ENCODE data around the gene INPP4A. TPM values are rescaled to one million over a fixed set of nuclear protein-coding genes. Genes with fewer than 3 reads are reported as not detected.

The INPP4A gene
- total and polyA plus RNA-seq, 9 of the 15 experiments (the other 6 are each of a cell fraction or from before 2014, with no cell fraction given), result 1.8 to 15.7 (median 8.3) TPM

DNA sequence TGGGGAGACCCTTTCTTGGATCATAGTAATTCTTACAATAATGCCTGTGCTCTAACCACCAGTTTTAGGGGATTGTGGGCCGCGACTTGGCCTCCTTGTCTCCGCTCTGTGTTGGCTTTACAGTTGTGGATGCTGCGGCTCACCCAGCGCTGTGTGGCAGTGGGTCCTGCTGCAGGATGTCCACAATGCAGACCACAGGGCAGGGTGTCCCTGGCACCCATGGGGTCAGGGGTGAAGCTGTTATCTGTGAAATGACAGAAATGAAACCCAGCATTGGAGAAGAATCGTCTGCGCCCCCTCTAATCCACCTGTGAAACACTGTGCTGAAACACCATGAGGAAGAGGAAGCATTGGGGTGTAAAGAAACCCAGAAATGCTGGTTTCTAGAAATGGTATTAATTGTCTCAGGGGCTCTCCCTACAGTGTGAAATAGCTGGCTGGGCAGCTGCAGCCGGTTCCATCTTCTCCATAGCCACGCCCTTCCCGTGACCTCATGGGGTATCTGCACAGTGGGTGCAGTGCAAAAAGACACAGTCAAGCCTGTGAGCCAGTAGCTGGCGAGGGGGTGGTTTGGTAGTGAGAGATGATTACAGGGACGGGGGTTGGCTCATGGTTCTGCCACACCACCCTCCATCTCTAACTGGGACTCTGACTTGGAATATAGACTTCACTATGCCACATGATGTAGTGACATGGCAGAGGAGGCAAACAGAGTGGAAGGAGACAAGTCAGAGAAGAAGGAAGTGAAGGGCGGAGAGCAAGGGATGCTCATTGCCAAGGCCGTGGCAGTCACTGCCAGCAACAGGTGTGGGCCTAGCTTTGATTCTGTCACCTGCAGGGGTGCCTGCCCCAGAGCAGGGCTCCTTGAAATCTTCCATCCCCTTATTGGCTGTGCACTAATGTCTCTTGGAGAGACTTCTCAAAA lies 16.2 kb downstream of the INPP4A start:
- Histone ChIP-seq H3K4me1 (replicated peaks in 1 of 2; ENCODE audit: control insufficient read depth in 2 of 2, insufficient read depth in 2 of 2, low read length in 2 of 2) (peaks cover 33 to 39% of the 10 kb centered on the region in 2 experiments), H3K4me3 (no peak overlapping the region), H2AFZ (ENCODE audit: low read depth, low read length) (no peak overlapping the region), H3K79me2 (ENCODE audit: control insufficient read depth, insufficient read depth, low read length) (peaks cover 23% of the 10 kb centered on the region; the same call in 2 of the 3 replicates), H3K9me3 (replicated peaks; ENCODE audit: control insufficient read depth, insufficient read depth, low read depth, low read length) (no peaks in the 10 kb centered on the region), H3K9me1 (ENCODE audit: control insufficient read depth, insufficient read depth, low read length) (peaks cover 4% of the 10 kb centered on the region), H4K20me1 (replicated peaks; ENCODE audit: control insufficient read depth, insufficient read depth, low read length) (0 out of 2 replicates have a peak, but pooled peaks cover 11% of the 10 kb centered on the region), H3K4me2 (ENCODE audit: insufficient read depth, low read length) (no peak overlapping the region), H3K9ac (ENCODE audit: insufficient read depth in 1 of 2, low read depth in 2 of 2, low read length in 2 of 2) (peak overlapping the region in 1 of 2 experiments; percentile 75; a peak in 1 of 4 replicates), H3K36me3 (ENCODE audit: control insufficient read depth, insufficient read depth, low read length) (peaks cover 9% of the 10 kb centered on the region; the same call in 2 of the 3 replicates), H3K27me3 (ENCODE audit: control insufficient read depth in 2 of 2, insufficient read depth in 2 of 2, low read length in 2 of 2) (no peaks in the 10 kb centered on the region), H3K27ac (ENCODE audit: extremely low read depth, low read depth, low read length) (no peak overlapping the region)
- intact Hi-C loops (cut with micrococcal nuclease), result no loop called here
- ATAC-seq (no peak), FAIRE-seq (no peak), DNase-seq (ENCODE audit: extremely low read depth in 1 of 4, low spot score in 3 of 4) (no peak)
- in situ Hi-C loops (cut with MboI), result no loop called here
- POLR2A ChIA-PET, result interaction anchor here (1.1 to 1.2 kb wide), 3 partner anchors 10 to 53 kb away, joined by 3 to 7 read pairs (median 5); no protein-coding TSS in a partner anchor
- 73% methylated on average over 12 of the region's 14 CpGs for WGBS (ENCODE audit: insufficient coverage, low coverage, missing lambda C conversion rate)
- CTCF ChIA-PET (ENCODE audit: low intra/inter-chr PET ratio), result no interaction called here
- no peak for TF ChIP-seq MAFG (tag; conservative IDR thresholded peaks at IDR 0.05)
- TF ChIP-seq, protein P1, sequence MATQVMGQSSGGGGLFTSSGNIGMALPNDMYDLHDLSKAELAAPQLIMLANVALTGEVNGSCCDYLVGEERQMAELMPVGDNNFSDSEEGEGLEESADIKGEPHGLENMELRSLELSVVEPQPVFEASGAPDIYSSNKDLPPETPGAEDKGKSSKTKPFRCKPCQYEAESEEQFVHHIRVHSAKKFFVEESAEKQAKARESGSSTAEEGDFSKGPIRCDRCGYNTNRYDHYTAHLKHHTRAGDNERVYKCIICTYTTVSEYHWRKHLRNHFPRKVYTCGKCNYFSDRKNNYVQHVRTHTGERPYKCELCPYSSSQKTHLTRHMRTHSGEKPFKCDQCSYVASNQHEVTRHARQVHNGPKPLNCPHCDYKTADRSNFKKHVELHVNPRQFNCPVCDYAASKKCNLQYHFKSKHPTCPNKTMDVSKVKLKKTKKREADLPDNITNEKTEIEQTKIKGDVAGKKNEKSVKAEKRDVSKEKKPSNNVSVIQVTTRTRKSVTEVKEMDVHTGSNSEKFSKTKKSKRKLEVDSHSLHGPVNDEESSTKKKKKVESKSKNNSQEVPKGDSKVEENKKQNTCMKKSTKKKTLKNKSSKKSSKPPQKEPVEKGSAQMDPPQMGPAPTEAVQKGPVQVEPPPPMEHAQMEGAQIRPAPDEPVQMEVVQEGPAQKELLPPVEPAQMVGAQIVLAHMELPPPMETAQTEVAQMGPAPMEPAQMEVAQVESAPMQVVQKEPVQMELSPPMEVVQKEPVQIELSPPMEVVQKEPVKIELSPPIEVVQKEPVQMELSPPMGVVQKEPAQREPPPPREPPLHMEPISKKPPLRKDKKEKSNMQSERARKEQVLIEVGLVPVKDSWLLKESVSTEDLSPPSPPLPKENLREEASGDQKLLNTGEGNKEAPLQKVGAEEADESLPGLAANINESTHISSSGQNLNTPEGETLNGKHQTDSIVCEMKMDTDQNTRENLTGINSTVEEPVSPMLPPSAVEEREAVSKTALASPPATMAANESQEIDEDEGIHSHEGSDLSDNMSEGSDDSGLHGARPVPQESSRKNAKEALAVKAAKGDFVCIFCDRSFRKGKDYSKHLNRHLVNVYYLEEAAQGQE (IDR thresholded peaks at IDR 0.05; ENCODE audit: borderline replicate concordance), result peak; percentile 52; the same call in 1 of the 2 replicates
- TF ChIP-seq, protein P1 (CRISPR knock-in tag; IDR thresholded peaks at IDR 0.05; ENCODE audit: low read depth), result no peak
- BruUV-seq (replicated peaks), result no TSS peak
